Stimulated activated CD4-positive, alpha-beta T cell treated with anti-CD3 and anti-CD28 coated beads, Interleukin-4, amount 100 ng/mL, for 24 hours (primary cell): ENCODE data around the gene RHOD.
A peak's percentile ranks its signal among the peaks of the same experiment; 100 is the strongest.

Experiments
- DNase-seq: peaks from one replicate; pipeline ENCODE4 v3.0.0-alpha.2; 2020

RHOD gene

GRCh38 chr11:67056267-67057204 lies at the start of gene RHOD:
TSS of gene RHOD (plus strand) at chr11:67056847. CDS start at chr11:67056903, 56 bp downstream.
- peak; percentile 19 for DNase-seq

GRCh38 chr11:67007126-67007525 lies 49.5 kb upstream of the RHOD start:
- DNase-seq: no peak

GRCh38 chr11:67010296-67010905 lies 46.2 kb upstream of the RHOD start:
- no peak for DNase-seq

GRCh38 chr11:67013511-67014045 lies 43.1 kb upstream of the RHOD start:
- no peak for DNase-seq

- DNase-seq: no peak
These were observed 42.3 kb upstream of the RHOD start for GRCh38 chr11:67014343-67014742.

GRCh38 chr11:67015048-67015447 lies 41.6 kb upstream of the RHOD start:
- DNase-seq: no peak

GRCh38 chr11:67016550-67016949 lies 40.1 kb upstream of the RHOD start:
- DNase-seq: no peak

- no peak for DNase-seq
These were observed 35.7 kb upstream of the RHOD start for GRCh38 chr11:67020949-67021348.

GRCh38 chr11:67022341-67022933 lies 34.2 kb upstream of the RHOD start:
- no peak for DNase-seq

GRCh38 chr11:67022961-67023956 lies 33.4 kb upstream of the RHOD start, which contains the start of gene SYT12:
TSS of gene SYT12 (plus strand) at chr11:67023134. CDS start at chr11:67030145, 7,011 bp downstream.
- peak; percentile 15 for DNase-seq

GRCh38 chr11:67023957-67024353 lies 32.7 kb upstream of the RHOD start:
- no peak for DNase-seq

GRCh38 chr11:67024410-67024809 lies 32.2 kb upstream of the RHOD start:
- DNase-seq: peak; percentile 41

- no peak for DNase-seq
These were observed 31.7 kb upstream of the RHOD start for GRCh38 chr11:67024966-67025365.

- DNase-seq: no peak
These were observed 30.9 kb upstream of the RHOD start for GRCh38 chr11:67025750-67026149.

- no peak for DNase-seq
These were observed 29.7 kb upstream of the RHOD start for GRCh38 chr11:67026941-67027340.

- no peak for DNase-seq
These were observed 29.1 kb upstream of the RHOD start for GRCh38 chr11:67027483-67027930.

- no peak for DNase-seq
These were observed 28.6 kb upstream of the RHOD start for GRCh38 chr11:67027943-67028542.

GRCh38 chr11:67029146-67029545 lies 27.5 kb upstream of the RHOD start:
- DNase-seq: no peak

GRCh38 chr11:67030976-67031375 lies 25.7 kb upstream of the RHOD start:
- no peak for DNase-seq

- DNase-seq: no peak
These were observed 24.7 kb upstream of the RHOD start for GRCh38 chr11:67031791-67032561.
